Panc1 (cell line): Measurements from ENCODE around the gene OSBPL9. TPM values are rescaled to one million over a fixed set of nuclear protein-coding genes. Genes with fewer than 3 reads are reported as not detected.

Source experiments
- ATAC-seq: fragments of 200-7000 bp; cut with Tn5 transposase; 2 replicates; pipeline ENCODE4 v1.9.1; 2020; ENCODE audit warnings: mild to moderate bottlenecking, moderate library complexity
- BruUV-seq: library from RNA; stranded (reverse); fragments of 400-500 nt; replicated peaks from 2 replicates; lab custom pipeline; 2021; lab: Mats Ljungman, UMichigan
- CTCF ChIA-PET: fragments of 300-600 bp; sonication (Branson Sonifier 250); formaldehyde crosslinking; loops from one replicate; lab custom pipeline; 2022; ENCODE audit warnings: antibody characterized with exemption; lab: Charles Lee
- POLR2A ChIA-PET: fragments of 300-600 bp; sonication (Branson Sonifier 250); formaldehyde crosslinking; loops from one replicate; lab custom pipeline; 2022; ENCODE audit warnings: antibody characterized with exemption; lab: Charles Lee
- DNase-seq: peaks from one replicate; pipeline ENCODE4 v3.0.0-alpha.2; 2010; ENCODE audit warnings: low read depth, low spot score
- H3K27ac ChIP-seq: 2 replicates; pipeline ENCODE4 v1.5.1; 2011; ENCODE audit warnings: mild to moderate bottlenecking, low read length, inconsistent platforms
- H3K27me3 ChIP-seq: fragments of 200-500 bp; sonication (Bioruptor generic); 2 replicates; pipeline ENCODE4 v1.6.0; 2014; ENCODE audit warnings: low read length, inconsistent platforms; ENCODE audit not compliant: control insufficient read depth, insufficient read depth
- H3K36me3 ChIP-seq: fragments of 200-500 bp; sonication (Bioruptor generic); 2 replicates; pipeline ENCODE4 v1.5.1; 2014; ENCODE audit warnings: inconsistent platforms, mild to moderate bottlenecking, low read length, moderate library complexity; ENCODE audit not compliant: control insufficient read depth, insufficient read depth
- H3K4me1 ChIP-seq: 2 replicates; pipeline ENCODE4 v1.5.1; 2011; ENCODE audit warnings: inconsistent platforms, mild to moderate bottlenecking, low read length, moderate library complexity; ENCODE audit not compliant: control insufficient read depth, insufficient read depth
- H3K4me3 ChIP-seq, 2 experiments: 2 replicates each; pipeline ENCODE4 v1.5.1; 2011 to 2012; ENCODE audit warnings: low read depth in 2 of 2, low read length in 2 of 2, mild to moderate bottlenecking in 2 of 2, inconsistent platforms in 1 of 2, moderate library complexity in 1 of 2
- H3K9me3 ChIP-seq: fragments of 200-500 bp; sonication (Bioruptor generic); 2 replicates; pipeline ENCODE4 v1.5.1; 2014; ENCODE audit warnings: low read depth, mild to moderate bottlenecking, inconsistent platforms, low read length, moderate library complexity; ENCODE audit not compliant: control insufficient read depth, insufficient read depth
- POLR2AphosphoS5 ChIP-seq: IDR thresholded peaks from 2 replicates; pipeline ENCODE4 v1.6.1; 2012; ENCODE audit warnings: mild to moderate bottlenecking, low read depth, low read length, moderate library complexity
- SIN3A ChIP-seq: IDR thresholded peaks from 2 replicates; pipeline ENCODE4 v1.6.1; 2012; ENCODE audit warnings: low read depth, mild to moderate bottlenecking, low read length, moderate library complexity, borderline replicate concordance; ENCODE audit not compliant: insufficient read depth
- TCF7L2 ChIP-seq: IDR thresholded peaks from 2 replicates; pipeline ENCODE4 v1.6.1; 2011; ENCODE audit warnings: mild to moderate bottlenecking, low read depth, low read length, inconsistent platforms
- in situ Hi-C: cut with HindIII; loops from 2 replicates; pipeline ENCODE4 v1.10.0; 2016; ENCODE audit warnings: low sequenced_read_pairs, low pct_unique_long_range_greater_than_20kb
- intact Hi-C: fragments of 100-400 bp; cut with micrococcal nuclease; formaldehyde crosslinking; loops from one replicate; pipeline ENCODE4 v1.10.0; 2022; ENCODE audit not compliant: unreplicated experiment
- total RNA-seq: library from RNA; stranded (reverse); gene quantifications from one replicate; pipeline ENCODE4 v1.2.1, GENCODE V29; 2021; ENCODE audit not compliant: unreplicated experiment
- TF ChIP-seq, protein P1 (sequence below): fragments of 450-650 bp; IDR thresholded peaks from 2 replicates; pipeline ENCODE4 v1.5.1; 2017; ENCODE audit warnings: mild to moderate bottlenecking
- TF ChIP-seq, protein P2 (sequence below), 2 experiments: IDR thresholded peaks; 2 replicates each; pipeline ENCODE4 v1.6.1; 2011 to 2012; ENCODE audit warnings: low read depth in 2 of 2, control low read depth in 1 of 2, low read length in 1 of 2, mild to moderate bottlenecking in 1 of 2, moderate library complexity in 1 of 2; ENCODE audit not compliant: insufficient read depth in 1 of 2

Gene OSBPL9
- total RNA-seq, 1 experiment from 2014 or later = 85.5 TPM

DNA sequence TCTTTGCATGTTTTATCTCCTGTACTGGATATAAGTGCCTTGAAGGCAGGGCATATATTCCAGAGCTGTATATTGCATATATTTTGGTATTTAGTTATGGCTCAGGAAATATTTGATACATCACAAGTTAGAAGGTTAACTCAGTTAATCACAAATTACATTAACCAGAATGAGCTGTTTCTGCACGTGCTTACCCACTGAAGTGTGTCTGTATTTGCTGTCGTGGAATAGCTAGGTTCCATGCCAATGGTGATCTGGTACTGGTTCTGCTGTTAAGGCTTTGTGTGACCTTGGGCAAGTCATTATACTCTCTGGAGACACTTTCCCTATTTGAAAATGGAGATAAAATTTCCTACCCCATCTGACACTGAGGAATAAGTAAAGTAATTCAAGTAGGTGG is 50.7 kb downstream of the OSBPL9 start:
- no peak for ATAC-seq
- no peaks in the 10 kb centered on the region for H3K9me3 ChIP-seq
- H3K36me3 ChIP-seq = no peaks in the 10 kb centered on the region
- peaks cover 26% of the 10 kb centered on the region for H3K4me1 ChIP-seq
- no TSS peak for BruUV-seq
- POLR2A ChIA-PET = interaction anchor here (0.6 to 0.7 kb wide), 2 partner anchors 32 to 64 kb away, joined by 4 to 6 read pairs; no protein-coding TSS in a partner anchor
- no peak overlapping the region for H3K27ac ChIP-seq
- DNase-seq = no peak
- intact Hi-C loops = no loop called here
- TF ChIP-seq POLR2AphosphoS5 = no peak
- TF ChIP-seq, protein P1, sequence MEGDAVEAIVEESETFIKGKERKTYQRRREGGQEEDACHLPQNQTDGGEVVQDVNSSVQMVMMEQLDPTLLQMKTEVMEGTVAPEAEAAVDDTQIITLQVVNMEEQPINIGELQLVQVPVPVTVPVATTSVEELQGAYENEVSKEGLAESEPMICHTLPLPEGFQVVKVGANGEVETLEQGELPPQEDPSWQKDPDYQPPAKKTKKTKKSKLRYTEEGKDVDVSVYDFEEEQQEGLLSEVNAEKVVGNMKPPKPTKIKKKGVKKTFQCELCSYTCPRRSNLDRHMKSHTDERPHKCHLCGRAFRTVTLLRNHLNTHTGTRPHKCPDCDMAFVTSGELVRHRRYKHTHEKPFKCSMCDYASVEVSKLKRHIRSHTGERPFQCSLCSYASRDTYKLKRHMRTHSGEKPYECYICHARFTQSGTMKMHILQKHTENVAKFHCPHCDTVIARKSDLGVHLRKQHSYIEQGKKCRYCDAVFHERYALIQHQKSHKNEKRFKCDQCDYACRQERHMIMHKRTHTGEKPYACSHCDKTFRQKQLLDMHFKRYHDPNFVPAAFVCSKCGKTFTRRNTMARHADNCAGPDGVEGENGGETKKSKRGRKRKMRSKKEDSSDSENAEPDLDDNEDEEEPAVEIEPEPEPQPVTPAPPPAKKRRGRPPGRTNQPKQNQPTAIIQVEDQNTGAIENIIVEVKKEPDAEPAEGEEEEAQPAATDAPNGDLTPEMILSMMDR = no peak
- TF ChIP-seq TCF7L2 = no peak
- TF ChIP-seq, protein P2, sequence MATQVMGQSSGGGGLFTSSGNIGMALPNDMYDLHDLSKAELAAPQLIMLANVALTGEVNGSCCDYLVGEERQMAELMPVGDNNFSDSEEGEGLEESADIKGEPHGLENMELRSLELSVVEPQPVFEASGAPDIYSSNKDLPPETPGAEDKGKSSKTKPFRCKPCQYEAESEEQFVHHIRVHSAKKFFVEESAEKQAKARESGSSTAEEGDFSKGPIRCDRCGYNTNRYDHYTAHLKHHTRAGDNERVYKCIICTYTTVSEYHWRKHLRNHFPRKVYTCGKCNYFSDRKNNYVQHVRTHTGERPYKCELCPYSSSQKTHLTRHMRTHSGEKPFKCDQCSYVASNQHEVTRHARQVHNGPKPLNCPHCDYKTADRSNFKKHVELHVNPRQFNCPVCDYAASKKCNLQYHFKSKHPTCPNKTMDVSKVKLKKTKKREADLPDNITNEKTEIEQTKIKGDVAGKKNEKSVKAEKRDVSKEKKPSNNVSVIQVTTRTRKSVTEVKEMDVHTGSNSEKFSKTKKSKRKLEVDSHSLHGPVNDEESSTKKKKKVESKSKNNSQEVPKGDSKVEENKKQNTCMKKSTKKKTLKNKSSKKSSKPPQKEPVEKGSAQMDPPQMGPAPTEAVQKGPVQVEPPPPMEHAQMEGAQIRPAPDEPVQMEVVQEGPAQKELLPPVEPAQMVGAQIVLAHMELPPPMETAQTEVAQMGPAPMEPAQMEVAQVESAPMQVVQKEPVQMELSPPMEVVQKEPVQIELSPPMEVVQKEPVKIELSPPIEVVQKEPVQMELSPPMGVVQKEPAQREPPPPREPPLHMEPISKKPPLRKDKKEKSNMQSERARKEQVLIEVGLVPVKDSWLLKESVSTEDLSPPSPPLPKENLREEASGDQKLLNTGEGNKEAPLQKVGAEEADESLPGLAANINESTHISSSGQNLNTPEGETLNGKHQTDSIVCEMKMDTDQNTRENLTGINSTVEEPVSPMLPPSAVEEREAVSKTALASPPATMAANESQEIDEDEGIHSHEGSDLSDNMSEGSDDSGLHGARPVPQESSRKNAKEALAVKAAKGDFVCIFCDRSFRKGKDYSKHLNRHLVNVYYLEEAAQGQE (IDR thresholded peaks at IDR 0.05; ENCODE audit: insufficient read depth in 1 of 2, low read depth in 2 of 2, low read length in 1 of 2) = no peak
- TF ChIP-seq SIN3A = no peak
- H3K4me3 ChIP-seq = no peak overlapping the region
- in situ Hi-C loops = no loop called here
- H3K27me3 ChIP-seq = no peaks in the 10 kb centered on the region
- CTCF ChIA-PET = no interaction called here

DNA sequence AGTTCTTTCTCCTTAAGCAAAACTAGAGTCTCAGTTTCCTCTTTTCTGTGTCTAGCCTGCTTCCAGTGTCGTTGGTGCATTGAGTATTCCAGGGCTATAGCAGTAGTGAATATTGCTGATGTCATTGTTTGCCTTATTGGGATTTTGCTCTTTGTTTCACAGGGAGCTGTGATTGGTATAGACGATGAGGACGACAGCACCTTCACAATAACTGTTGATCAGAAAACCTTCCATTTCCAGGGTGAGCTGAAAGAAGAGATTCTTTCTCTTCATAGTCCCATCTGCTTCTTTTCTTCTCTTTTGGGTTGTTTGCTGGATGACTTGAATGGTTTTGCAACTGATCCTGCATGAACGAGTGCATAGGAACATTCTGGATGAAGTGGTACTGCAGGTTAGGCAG is 52.4 kb downstream of the OSBPL9 start:
- Histone ChIP-seq H3K4me3 (no peak overlapping the region), H3K27ac (no peak overlapping the region), H3K27me3 (no peaks in the 10 kb centered on the region), H3K9me3 (no peaks in the 10 kb centered on the region), H3K36me3 (no peaks in the 10 kb centered on the region), H3K4me1 (peaks cover 26% of the 10 kb centered on the region)
- ATAC-seq = no peak
- POLR2A ChIA-PET = no interaction called here
- TF ChIP-seq, protein P1 = no peak
- TF ChIP-seq TCF7L2 = no peak
- TF ChIP-seq POLR2AphosphoS5 = no peak
- no peak for TF ChIP-seq SIN3A
- TF ChIP-seq, protein P2 (IDR thresholded peaks at IDR 0.05; ENCODE audit: insufficient read depth in 1 of 2, low read depth in 2 of 2, low read length in 1 of 2) = no peak
- in situ Hi-C loops (no loop called here), intact Hi-C loops (no loop called here)
- CTCF ChIA-PET = no interaction called here
- DNase-seq = no peak
- BruUV-seq = no TSS peak
